Stimulated activated CD4-positive, alpha-beta T cell treated with anti-CD3 and anti-CD28 coated beads, Interleukin-15, amount 100 ng/mL, for 1 hour (primary cell): Measurements from ENCODE around the gene BPIFB1.

Experiments
- DNase-seq, 2 donors: peaks; one replicate each; pipeline ENCODE4 v3.0.0-alpha.2; 2020; ENCODE audit warnings: low read depth in 1 of 2, low spot score in 1 of 2

BPIFB1 gene

DNA sequence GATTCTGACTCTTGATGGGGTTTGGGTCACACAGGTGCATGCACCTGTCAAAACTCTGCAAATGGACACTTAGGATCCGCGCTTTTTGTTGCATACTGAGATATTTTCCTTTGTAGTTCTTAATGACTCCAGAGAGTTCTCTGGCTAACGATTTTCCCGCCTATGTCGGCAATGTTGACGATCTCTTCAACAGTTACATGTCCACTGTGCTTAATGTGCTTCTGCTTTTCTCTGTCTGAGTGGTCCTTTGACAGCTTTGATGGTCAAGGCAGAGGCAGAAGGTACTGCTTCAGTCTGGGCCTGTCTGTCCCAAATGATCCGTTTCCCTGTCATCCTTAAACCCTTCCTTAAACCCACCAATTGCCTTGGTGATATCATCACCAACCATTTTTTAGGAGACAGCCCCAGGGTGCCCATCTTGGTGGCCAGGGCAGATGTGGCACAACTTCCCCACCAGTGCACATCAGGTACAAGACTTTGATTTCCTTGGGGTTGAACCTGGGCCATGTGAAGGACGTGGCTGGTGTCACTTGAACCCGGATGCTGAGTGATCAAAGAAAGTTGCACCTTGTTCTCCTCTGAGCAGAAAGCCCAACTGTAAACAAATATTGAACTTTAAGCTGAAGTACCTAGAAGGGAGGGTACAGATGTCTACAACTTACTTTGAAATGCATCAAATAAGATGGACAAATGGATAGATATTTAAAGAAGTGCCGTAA is 10.7 kb upstream of the BPIFB1 start:
- no peak for DNase-seq

GRCh38 chr20:33273117-33273851 is 9.7 kb upstream of the BPIFB1 start:
- no peak for DNase-seq

- no peak for DNase-seq
Measured at GRCh38 chr20:33275215-33275614, 7.8 kb upstream of the BPIFB1 start.

DNA sequence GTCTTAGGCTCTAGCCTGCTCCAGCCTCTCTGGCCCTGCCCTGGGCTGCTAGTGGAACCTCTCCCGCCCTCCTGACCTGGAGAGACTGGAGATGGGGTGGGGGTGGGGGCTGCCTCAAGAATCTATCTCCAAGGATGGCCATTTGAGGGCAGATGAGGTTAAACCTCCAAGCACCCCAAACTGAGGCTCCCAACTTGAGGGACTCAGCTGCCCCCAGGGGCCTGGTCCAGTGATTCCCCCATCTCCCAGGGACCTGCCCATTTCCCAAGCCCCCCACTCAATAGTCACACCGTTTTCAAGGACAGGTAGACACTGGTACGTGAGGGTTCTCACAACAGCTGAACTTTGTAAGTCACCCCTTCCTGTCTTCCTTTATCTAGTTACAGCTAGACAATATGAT is 7.1 kb upstream of the BPIFB1 start:
- DNase-seq: no peak

- no peak for DNase-seq
Measured at GRCh38 chr20:33276303-33277113, 6.5 kb upstream of the BPIFB1 start.

DNA sequence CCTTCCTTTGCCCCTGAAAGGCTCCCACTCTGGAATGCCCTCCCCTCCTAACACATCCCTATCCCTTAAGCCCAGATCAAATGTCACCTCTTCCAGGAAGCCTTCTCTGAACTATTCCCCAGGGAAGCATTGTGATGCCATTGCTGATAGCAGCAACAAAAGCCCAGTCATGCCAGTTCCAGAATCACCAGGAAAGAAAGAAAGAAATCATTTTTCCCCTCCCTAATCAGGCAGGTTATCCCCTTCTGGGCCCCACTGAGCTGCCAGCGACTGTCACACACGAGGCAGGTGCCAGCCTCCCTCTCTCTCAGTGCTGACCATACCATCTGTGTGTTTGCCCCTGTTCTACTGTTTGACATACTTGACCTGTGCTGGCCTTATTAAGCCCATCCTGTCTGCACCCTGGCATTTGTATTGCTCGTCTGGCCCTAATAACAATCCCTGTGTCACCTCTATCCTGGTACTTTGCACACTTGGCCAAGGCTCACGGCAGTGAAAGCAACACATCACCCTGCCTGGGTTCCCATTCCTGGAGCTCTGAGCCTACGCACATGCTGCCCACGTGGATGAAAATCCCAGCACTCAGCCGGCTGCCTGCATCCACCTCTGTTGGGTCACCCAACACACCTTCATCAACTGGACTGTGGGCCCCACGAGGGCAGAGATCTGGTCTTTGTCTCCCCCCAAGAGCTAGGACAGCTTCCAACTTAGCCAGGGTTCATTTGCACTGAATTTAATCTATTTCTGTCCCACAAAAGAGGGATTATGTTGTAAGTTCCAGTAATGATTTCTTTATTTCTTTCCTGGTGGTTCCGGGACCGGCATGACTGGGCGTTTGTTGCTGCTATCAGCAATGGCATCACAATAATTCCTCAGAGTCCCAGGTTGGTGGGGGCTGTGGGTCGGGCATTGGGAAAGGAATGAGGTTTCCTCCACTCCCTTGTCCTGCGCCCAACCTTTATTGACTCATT is 5.3 kb upstream of the BPIFB1 start:
- no peak for DNase-seq

- no peak for DNase-seq
Measured at GRCh38 chr20:33278700-33279099, 4.3 kb upstream of the BPIFB1 start.

DNA sequence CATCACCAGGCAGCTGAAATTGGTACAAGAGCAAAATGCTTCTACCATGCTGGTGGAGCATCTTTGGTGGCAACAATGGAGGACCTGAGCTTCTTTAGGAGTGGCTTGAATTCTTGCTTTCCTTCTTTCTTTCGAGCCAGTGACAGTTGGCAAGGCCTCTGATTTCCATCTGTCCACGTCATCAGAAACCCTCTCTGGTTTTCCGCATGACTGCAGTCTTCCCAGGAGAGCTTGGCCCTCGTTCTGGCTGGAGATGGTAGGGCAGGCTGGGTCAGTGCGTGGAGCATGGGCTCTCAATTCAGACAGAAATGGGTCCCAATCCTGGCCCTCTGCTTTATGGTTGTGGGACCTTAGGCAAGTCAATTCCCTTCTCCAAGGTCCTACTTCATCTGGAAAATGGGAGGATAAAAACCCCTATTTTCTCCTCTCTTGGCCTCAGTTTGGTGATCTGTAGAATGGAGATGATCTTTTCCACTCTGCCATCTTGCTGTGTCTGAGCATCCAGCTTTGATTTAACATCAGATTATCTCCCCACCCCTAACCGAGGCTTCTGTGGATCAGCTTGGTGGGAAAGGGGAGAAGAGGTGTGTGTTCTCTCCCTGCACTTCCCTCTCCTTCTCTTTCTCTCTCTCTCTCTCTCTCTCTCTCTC is 3.6 kb upstream of the BPIFB1 start:
- no peak for DNase-seq

DNA sequence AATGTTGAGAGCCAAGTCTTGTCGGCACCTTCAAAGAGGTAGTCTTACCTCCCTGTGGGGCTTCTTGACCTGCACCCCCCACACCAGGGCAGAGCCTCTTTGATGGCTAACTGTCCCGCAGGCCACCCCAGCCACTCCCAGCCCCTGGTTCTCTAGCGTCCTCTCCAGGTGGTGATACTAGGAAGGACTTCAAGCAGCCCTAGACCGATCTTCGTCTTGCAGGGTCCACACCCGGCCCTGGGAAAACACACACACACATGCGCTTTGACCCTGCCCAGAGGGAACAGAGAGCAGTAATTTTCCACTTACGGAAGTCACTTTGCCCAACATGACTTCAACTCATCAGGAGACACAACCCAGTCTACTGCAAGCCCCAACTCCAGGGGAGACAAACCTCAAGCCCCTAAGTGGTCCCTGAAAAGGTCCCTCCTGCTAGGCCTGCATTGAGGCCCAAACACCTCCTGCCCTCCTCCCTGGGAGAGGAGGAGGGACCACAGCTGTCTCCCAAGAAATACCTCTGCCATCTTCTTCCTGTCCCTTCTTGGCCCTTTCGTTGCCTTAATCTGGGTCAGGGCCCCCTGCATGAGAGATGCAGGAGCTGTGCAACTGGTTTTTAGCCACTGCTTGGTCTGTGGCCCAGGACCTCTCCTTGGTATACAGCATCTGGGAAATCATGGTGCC is 2.9 kb upstream of the BPIFB1 start:
- DNase-seq: no peak

DNA sequence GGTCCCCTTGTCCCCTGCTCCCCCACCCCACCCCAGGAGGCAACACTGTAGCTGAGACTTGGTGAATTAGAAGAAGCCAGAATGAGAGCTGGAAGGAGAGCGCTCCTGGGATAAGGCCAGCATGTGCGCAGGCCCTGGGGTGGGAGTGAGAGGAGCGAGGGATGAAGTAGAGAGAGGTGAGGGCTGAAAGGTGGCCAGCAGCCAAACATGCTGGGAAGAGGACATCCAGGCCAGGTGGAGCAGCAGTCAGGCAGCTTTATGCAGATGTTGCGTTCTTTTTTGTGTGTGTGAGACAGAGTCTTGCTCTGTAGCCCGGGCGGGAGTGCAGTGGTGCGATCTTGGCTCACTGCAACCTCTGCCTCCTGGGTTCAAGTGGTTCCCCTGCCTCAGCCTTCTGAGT is 2.2 kb upstream of the BPIFB1 start:
- DNase-seq: no peak

DNA sequence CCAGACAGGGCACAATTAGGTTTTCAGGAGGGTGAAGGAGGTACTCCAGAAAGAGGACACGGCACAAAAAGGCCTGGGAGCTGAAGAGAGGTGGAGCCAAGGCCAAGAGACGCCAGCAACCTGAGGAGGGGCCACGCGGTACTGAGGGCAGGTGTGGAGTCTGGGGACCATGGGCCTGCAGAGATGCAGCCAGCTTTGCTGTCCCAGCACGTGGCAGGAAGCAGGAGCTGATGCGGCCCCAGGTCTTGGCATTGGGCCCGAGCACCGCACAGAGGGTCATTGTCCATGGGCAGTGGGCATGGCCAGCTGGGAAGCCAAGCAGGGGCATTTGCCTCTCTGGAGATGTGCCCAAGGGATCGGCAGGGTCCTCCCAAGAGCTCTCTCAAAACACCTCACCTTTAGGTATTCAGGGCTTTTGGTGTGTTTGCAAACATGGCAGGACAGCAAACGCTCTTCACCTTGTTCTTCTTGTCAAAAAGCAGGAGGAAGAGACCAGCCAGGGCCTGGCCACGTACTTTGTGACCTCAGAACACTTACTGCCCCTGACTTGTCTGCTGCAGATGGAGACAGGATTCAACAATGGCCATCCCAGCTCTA is 1.4 kb upstream of the BPIFB1 start:
- DNase-seq: no peak

DNA sequence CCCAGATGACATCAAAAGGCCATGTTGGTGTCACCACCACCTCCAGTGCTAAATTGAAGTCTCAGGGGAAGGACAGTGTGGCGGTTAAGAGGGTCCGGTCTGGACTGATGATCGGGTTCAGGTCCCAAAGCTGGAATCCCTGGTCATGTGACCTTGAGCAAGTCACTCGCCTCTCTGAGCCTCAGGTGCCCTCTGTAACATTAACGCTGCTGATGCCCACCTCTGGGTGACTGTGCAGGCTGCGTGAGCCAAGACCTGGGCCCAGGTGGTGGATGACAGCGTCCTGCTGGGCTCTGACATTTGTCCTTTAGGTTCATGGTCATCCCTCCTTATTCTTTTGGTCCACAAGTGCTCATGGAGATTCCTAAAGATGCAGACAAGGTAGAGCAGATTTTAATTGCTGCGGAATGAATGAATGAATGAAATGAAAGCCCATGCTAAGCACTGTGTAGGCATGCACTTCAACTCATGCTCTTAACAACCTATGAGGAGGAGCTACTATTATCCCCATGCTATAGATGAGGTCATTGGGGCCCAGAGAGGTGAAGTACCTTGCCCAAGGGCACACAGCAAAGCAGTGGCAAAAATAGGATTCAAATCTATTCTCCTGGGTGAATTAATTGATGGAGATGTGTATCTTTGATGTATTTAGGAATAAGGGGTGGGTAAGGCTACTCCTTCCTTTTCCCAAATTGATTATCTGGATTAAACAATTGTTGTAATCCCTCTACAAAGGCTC is 649 bp upstream of the BPIFB1 start:
- DNase-seq: no peak

GRCh38 chr20:33284284-33284683 is 1.3 kb downstream of the BPIFB1 start:
- DNase-seq: no peak

GRCh38 chr20:33284937-33285336 is 1.9 kb downstream of the BPIFB1 start:
- no peak for DNase-seq

GRCh38 chr20:33285861-33286495 is 3.0 kb downstream of the BPIFB1 start:
- no peak for DNase-seq

DNA sequence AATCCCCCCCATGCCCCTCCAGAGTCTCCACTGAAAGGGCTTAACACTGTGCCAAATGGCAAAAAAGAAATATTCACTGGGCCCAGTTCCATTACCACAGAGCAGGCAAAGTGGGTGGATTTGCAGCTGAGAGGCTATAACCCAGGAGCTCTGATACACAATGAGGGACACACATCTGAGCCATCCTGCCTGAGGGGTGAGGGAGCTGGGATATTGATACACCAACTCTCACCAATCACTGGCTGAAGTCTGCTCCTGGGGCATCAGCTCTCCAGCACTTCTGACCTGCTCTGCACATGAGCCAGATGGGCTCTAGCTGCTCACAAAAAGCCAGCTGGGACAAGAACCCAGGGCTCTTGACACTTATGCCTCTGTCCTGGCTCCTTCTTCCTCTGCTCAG is 4.9 kb downstream of the BPIFB1 start:
- DNase-seq: no peak

GRCh38 chr20:33290852-33291251 is 7.8 kb downstream of the BPIFB1 start:
- DNase-seq: no peak

DNA sequence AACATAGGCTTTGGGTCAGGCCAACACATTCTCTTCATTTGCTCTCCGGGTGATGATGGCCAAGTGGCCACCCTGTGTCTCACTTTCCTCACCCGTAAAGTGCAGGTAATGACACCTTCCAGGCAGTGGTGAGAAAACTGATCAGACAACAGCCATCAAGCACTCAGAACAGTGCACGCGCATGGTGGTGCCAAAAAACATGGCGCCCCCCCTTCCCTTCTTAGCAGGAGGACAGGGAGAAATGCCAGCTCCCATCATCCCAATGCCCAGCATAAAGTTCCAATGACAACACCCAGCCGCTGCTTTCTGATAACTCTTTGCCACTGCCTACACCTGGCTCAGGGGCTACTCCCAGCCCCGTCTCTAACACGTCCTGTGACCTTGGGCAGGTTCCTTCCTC is 8.4 kb downstream of the BPIFB1 start:
- DNase-seq: no peak
